ENCODE data around the gene DYNC1I2.

DNA sequence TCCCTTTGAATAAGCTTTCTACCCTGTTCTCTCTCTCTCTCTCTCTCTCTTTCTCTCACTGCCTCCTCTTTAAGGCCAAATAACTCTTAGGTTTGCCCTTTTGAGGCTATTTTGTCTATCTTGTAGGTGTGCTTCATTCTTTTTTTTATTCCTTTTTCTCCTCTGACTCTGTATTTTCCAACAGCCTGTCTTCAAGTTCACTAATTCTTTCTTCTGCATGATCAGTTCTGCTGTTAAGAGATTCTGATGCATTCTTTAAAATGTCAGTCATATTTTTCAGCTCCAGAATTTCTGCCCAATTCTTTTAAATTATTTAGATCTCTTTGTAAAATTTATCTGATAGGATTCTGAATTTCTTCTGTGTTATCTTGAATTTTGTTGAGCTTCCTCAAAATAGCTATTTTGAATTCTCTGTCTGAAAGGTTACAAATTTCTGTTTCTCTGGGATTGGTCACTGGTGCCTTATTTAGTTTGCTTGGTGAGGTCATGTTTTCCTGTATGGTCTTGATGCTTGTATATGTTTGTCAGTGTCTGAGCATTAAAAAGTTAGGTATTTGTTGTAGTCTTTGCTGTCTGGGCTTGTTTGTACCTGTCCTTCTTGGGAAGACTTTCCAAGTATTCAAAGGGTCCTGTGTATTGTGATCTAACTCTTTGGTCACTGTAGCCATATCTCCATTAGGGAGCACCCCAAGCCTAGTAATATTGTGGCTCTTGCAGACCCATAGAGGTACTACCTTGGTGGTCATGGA, 35.4 kb upstream of the DYNC1I2 start:
- TF ChIP-seq, protein P1, sequence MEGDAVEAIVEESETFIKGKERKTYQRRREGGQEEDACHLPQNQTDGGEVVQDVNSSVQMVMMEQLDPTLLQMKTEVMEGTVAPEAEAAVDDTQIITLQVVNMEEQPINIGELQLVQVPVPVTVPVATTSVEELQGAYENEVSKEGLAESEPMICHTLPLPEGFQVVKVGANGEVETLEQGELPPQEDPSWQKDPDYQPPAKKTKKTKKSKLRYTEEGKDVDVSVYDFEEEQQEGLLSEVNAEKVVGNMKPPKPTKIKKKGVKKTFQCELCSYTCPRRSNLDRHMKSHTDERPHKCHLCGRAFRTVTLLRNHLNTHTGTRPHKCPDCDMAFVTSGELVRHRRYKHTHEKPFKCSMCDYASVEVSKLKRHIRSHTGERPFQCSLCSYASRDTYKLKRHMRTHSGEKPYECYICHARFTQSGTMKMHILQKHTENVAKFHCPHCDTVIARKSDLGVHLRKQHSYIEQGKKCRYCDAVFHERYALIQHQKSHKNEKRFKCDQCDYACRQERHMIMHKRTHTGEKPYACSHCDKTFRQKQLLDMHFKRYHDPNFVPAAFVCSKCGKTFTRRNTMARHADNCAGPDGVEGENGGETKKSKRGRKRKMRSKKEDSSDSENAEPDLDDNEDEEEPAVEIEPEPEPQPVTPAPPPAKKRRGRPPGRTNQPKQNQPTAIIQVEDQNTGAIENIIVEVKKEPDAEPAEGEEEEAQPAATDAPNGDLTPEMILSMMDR (IDR thresholded peaks at IDR 0.05), result no peak
- no peak for TF ChIP-seq POLR2A (IDR thresholded peaks at IDR 0.05)

Data from uterus (tissue), 2 donors.